ENCODE measurements around the gene SLC23A1.
"Not testable (repeated sequence)": the region's sequence is repeated elsewhere in the genome, so short reads cannot be mapped to it uniquely, and the experiment has no call there.

GRCh38 chr5:139345442-139345841, 37.7 kb downstream of the SLC23A1 start:
- TF ChIP-seq, protein P1, sequence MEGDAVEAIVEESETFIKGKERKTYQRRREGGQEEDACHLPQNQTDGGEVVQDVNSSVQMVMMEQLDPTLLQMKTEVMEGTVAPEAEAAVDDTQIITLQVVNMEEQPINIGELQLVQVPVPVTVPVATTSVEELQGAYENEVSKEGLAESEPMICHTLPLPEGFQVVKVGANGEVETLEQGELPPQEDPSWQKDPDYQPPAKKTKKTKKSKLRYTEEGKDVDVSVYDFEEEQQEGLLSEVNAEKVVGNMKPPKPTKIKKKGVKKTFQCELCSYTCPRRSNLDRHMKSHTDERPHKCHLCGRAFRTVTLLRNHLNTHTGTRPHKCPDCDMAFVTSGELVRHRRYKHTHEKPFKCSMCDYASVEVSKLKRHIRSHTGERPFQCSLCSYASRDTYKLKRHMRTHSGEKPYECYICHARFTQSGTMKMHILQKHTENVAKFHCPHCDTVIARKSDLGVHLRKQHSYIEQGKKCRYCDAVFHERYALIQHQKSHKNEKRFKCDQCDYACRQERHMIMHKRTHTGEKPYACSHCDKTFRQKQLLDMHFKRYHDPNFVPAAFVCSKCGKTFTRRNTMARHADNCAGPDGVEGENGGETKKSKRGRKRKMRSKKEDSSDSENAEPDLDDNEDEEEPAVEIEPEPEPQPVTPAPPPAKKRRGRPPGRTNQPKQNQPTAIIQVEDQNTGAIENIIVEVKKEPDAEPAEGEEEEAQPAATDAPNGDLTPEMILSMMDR (conservative IDR thresholded peaks at IDR 0.05; ENCODE audit: low read length), result not testable (repeated sequence)
- not testable (repeated sequence) for TF ChIP-seq EZH2phosphoT487 (IDR thresholded peaks at IDR 0.05; ENCODE audit: borderline replicate concordance)

Measured in Loucy (cell line).